Spleen (tissue), 11 donors: ENCODE data around the gene CCDC69. TPM values are rescaled to one million over a fixed set of nuclear protein-coding genes. Genes with fewer than 3 reads are reported as not detected.

Experiments
- DNase-seq: peaks from one replicate; pipeline ENCODE4 v3.0.0-alpha.2; 2020
- H3K27ac ChIP-seq, 8 donors: fragments of 200-600 bp; sonication (generic) in 7 of 8; 1 replicate in 4 of 8; 2 replicates in 4 of 8; pipeline versions ENCODE4 v1.5.0 to v1.8.0; 2016 to 2021; ENCODE audit warnings: inconsistent platforms in 4 of 8, mild to moderate bottlenecking in 4 of 8, moderate library complexity in 1 of 8
- H3K27me3 ChIP-seq, 7 donors: fragments of 200-600 bp; sonication (generic) in 6 of 7; replicated peaks in 1 of 7; 1 replicate in 4 of 7; 2 replicates in 3 of 7; pipeline versions ENCODE4 v1.5.0 to v1.8.0; 2016 to 2021; ENCODE audit warnings: inconsistent platforms in 3 of 7, mild to moderate bottlenecking in 1 of 7
- H3K36me3 ChIP-seq, 6 donors: fragments of 200-600 bp; sonication (generic) in 5 of 6; 1 replicate in 4 of 6; 2 replicates in 2 of 6; pipeline versions ENCODE4 v1.5.0 to v1.8.0; 2016 to 2021; ENCODE audit warnings: inconsistent platforms in 2 of 6
- H3K4me1 ChIP-seq, 6 donors: fragments of 200-600 bp; sonication (generic) in 5 of 6; 1 replicate in 3 of 6; 2 replicates in 3 of 6; pipeline versions ENCODE4 v1.5.0 to v1.8.0; 2016 to 2021; ENCODE audit warnings: inconsistent platforms in 3 of 6
- H3K4me3 ChIP-seq, 8 donors: fragments of 200-600 bp; sonication (generic) in 7 of 8; 1 replicate in 4 of 8; 2 replicates in 4 of 8; pipeline versions ENCODE4 v1.5.0 to v1.8.0; 2016 to 2021; ENCODE audit warnings: inconsistent platforms in 4 of 8, mild to moderate bottlenecking in 4 of 8, moderate library complexity in 2 of 8
- H3K9me3 ChIP-seq, 8 donors: fragments of 200-600 bp; sonication (generic) in 7 of 8; 1 replicate in 4 of 8; 2 replicates in 4 of 8; pipeline versions ENCODE4 v1.5.0 to v1.8.0; 2016 to 2021; ENCODE audit warnings: inconsistent platforms in 4 of 8
- POLR2A ChIP-seq, 3 donors: fragments of 450-650 bp; IDR thresholded peaks; one replicate each; pipeline ENCODE4 v1.5.1; 2017; ENCODE audit warnings: antibody characterized with exemption in 3 of 3, mild to moderate bottlenecking in 1 of 3
- POLR2AphosphoS5 ChIP-seq, 3 donors: sonication (generic); formaldehyde crosslinking; IDR thresholded peaks; one replicate each; pipeline ENCODE4 v1.5.1; 2017; ENCODE audit warnings: antibody characterized with exemption in 3 of 3
- WGBS, 5 donors: extraction: QIAGEN DNeasy Blood & Tissue Kit in 3 of 5; methylation state at CpG; one replicate each; pipeline versions ENCODE4 v1.1.5 to v1.1.7; 2013 to 2018; 5-methylcytosine and 5-hydroxymethylcytosine counted together
- intact Hi-C: fragments of 100-400 bp; cut with DNase I; formaldehyde crosslinking; loops from one replicate; pipeline ENCODE4 v1.15.0; 2023; ENCODE audit warnings: low total_unique reads
- polyA plus RNA-seq, 3 donors: library from polyadenylated mRNA; stranded (reverse); fragments of 200-250 nt; gene quantifications; one replicate each; pipeline ENCODE4 v1.2.1, GENCODE V29; 2013
- total RNA-seq, 7 donors: library from RNA; depleted of rRNA in 3 of 7; stranded (reverse); fragments of >200 nt in 3 of 7; fragmentation: NEBNext Ultra II Directional in 4 of 7; extraction: Animal tissue kit (Norgen Biotek cat#: 25700) in 4 of 7; gene quantifications; one replicate each; pipeline versions ENCODE4 v1.1.0 to v1.2.1, GENCODE V29; 2016 to 2021
- TF ChIP-seq, protein P1 (sequence below), 11 experiments: fragments of 200-600 bp in 7 of 11; fragments of 450-650 bp in 4 of 11; sonication (generic) in 4 of 11; IDR thresholded peaks in 8 of 11; conservative IDR thresholded peaks in 3 of 11; 1 replicate in 7 of 11; 2 replicates in 4 of 11; pipeline versions ENCODE4 v1.4.0 to v1.8.0; 2016 to 2021; ENCODE audit warnings: antibody characterized with exemption in 11 of 11, inconsistent platforms in 4 of 11, mild to moderate bottlenecking in 1 of 11
- donor health status: healthy with polysubstance abuse.
- donor health status: DM: no; HTN: no; CAD: no; lungs with moderate emphysema.
- donor health status: DM: no; HTN: no; CAD: no.
- donor health status: Bipolar disorder and iron deficiency.
- donor health status: healthy.
- donor health status: DM: no; HTN: no; CAD: no.
- donor health status: DM: yes; HTN: yes; CAD: no.

The CCDC69 gene
- total and polyA plus RNA-seq, 10 donors: 37.7 to 145 (median 94.9) TPM

GRCh38 chr5:151168602-151169344 is 55.1 kb downstream of the CCDC69 start:
- intact Hi-C loops: no loop called here
- WGBS, 5 donors: 55 to 88% (median 85%) methylated on average over 10 of the region's 10 CpGs
- TF ChIP-seq POLR2AphosphoS5 (IDR thresholded peaks at IDR 0.05) (no peak), POLR2A (IDR thresholded peaks at IDR 0.05) (no peak)
- TF ChIP-seq, protein P1, sequence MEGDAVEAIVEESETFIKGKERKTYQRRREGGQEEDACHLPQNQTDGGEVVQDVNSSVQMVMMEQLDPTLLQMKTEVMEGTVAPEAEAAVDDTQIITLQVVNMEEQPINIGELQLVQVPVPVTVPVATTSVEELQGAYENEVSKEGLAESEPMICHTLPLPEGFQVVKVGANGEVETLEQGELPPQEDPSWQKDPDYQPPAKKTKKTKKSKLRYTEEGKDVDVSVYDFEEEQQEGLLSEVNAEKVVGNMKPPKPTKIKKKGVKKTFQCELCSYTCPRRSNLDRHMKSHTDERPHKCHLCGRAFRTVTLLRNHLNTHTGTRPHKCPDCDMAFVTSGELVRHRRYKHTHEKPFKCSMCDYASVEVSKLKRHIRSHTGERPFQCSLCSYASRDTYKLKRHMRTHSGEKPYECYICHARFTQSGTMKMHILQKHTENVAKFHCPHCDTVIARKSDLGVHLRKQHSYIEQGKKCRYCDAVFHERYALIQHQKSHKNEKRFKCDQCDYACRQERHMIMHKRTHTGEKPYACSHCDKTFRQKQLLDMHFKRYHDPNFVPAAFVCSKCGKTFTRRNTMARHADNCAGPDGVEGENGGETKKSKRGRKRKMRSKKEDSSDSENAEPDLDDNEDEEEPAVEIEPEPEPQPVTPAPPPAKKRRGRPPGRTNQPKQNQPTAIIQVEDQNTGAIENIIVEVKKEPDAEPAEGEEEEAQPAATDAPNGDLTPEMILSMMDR (IDR thresholded peaks at IDR 0.05 in 8 of 11, conservative IDR thresholded peaks at IDR 0.05 in 3 of 11): no peak
- Histone ChIP-seq H3K9me3 (no peaks in the 10 kb centered on the region), H3K27ac (no peak overlapping the region), H3K4me1 (peaks cover 8 to 44% (median 18%) of the 10 kb centered on the region in 6 donors), H3K36me3 (no peaks in the 10 kb centered on the region), H3K27me3 (no peaks in the 10 kb centered on the region), H3K4me3 (no peak overlapping the region)
- no peak for DNase-seq

- intact Hi-C loops: no loop called here
- Histone ChIP-seq H3K9me3 (no peaks in the 10 kb centered on the region), H3K27ac (peak overlapping the region in 2 of 8 donors; percentile 22 to 30), H3K27me3 (no peaks in the 10 kb centered on the region), H3K36me3 (no peaks in the 10 kb centered on the region), H3K4me1 (peaks cover 8 to 53% (median 21%) of the 10 kb centered on the region in 6 donors), H3K4me3 (no peak overlapping the region)
- TF ChIP-seq, protein P1 (IDR thresholded peaks at IDR 0.05 in 8 of 11, conservative IDR thresholded peaks at IDR 0.05 in 3 of 11): no peak
- TF ChIP-seq POLR2AphosphoS5 (IDR thresholded peaks at IDR 0.05): peak in 1 of 3 donors; percentile 53
- no peak for DNase-seq
- WGBS, 5 donors: 77 to 85% (median 82%) methylated on average over 9 of the region's 9 CpGs
These were observed 56.9 kb downstream of the CCDC69 start for GRCh38 chr5:151167022-151167421.

GRCh38 chr5:151164687-151165392 is 59.1 kb downstream of the CCDC69 start:
- Histone ChIP-seq H3K4me1 (peaks cover 8 to 44% (median 19%) of the 10 kb centered on the region in 6 donors), H3K9me3 (no peaks in the 10 kb centered on the region), H3K27ac (peak overlapping the region in 3 of 8 donors; percentile 10 to 37 (median 19)), H3K27me3 (no peaks in the 10 kb centered on the region), H3K4me3 (no peak overlapping the region), H3K36me3 (no peaks in the 10 kb centered on the region)
- DNase-seq: peak; percentile 85
- TF ChIP-seq POLR2AphosphoS5 (IDR thresholded peaks at IDR 0.05): peak in 1 of 3 donors; percentile 70
- TF ChIP-seq POLR2A (IDR thresholded peaks at IDR 0.05): no peak
- TF ChIP-seq, protein P1 (IDR thresholded peaks at IDR 0.05 in 8 of 11, conservative IDR thresholded peaks at IDR 0.05 in 3 of 11): peak; percentile 91 to 96 (median 95)
- WGBS, 5 donors: 36 to 52% (median 44%) methylated on average over 8 of the region's 8 CpGs
- intact Hi-C loops: loop anchor here (5.0 kb wide), 1 partner anchor 38 kb away; no protein-coding TSS in a partner anchor

GRCh38 chr5:151162776-151163175 is 61.1 kb downstream of the CCDC69 start:
- Histone ChIP-seq H3K36me3 (no peaks in the 10 kb centered on the region), H3K27ac (no peak overlapping the region), H3K9me3 (no peaks in the 10 kb centered on the region), H3K4me3 (no peak overlapping the region), H3K27me3 (no peaks in the 10 kb centered on the region), H3K4me1 (peaks cover 17 to 63% (median 33%) of the 10 kb centered on the region in 6 donors)
- intact Hi-C loops: loop anchor here (5.0 kb wide), 1 partner anchor 35 kb away; no protein-coding TSS in a partner anchor
- TF ChIP-seq POLR2A (IDR thresholded peaks at IDR 0.05) (no peak), POLR2AphosphoS5 (IDR thresholded peaks at IDR 0.05) (no peak)
- TF ChIP-seq, protein P1 (IDR thresholded peaks at IDR 0.05 in 8 of 11, conservative IDR thresholded peaks at IDR 0.05 in 3 of 11): no peak
- 74 to 91% (median 82%) methylated on average over 1 of the region's 1 CpG for WGBS, 5 donors
- no peak for DNase-seq
